ACHN (cell line): ENCODE measurements around the gene MSH3.
"Not testable (repeated sequence)": the region's sequence is repeated elsewhere in the genome, so short reads cannot be mapped to it uniquely, and the experiment has no call there.

Source experiments
- DNase-seq: peaks from one replicate; pipeline ENCODE4 v3.0.0-alpha.2; 2015
- in situ Hi-C: cut with HindIII; loops from 2 replicates; pipeline ENCODE4 v1.10.0; 2017; ENCODE audit warnings: low sequenced_read_pairs, low pct_ligation_motif_present, low pct_unique_long_range_greater_than_20kb

The MSH3 gene

GRCh38 chr5:80764786-80765185, 110.3 kb downstream of the MSH3 start:
- DNase-seq = no peak
- in situ Hi-C loops = no loop called here

GRCh38 chr5:80777347-80778287, 123.2 kb downstream of the MSH3 start:
- DNase-seq = no peak
- in situ Hi-C loops = no loop called here

- in situ Hi-C loops = no loop called here
- no peak for DNase-seq
Measured at GRCh38 chr5:80780024-80780423, 125.6 kb downstream of the MSH3 start.

GRCh38 chr5:80780761-80781285, 126.4 kb downstream of the MSH3 start:
- in situ Hi-C loops = no loop called here
- DNase-seq = peak; percentile 21

- in situ Hi-C loops = no loop called here
- DNase-seq = peak; percentile 85
Measured at GRCh38 chr5:80781356-80781755, 126.9 kb downstream of the MSH3 start.

- in situ Hi-C loops = no loop called here
- peak; percentile 60 for DNase-seq
Measured at GRCh38 chr5:80782626-80783025, 128.2 kb downstream of the MSH3 start.

- in situ Hi-C loops, DNase-seq: not testable (repeated sequence)
Measured at GRCh38 chr5:80783751-80784150, 129.3 kb downstream of the MSH3 start.

- no peak for DNase-seq
- in situ Hi-C loops = no loop called here
Measured at GRCh38 chr5:80784451-80784850, 130.0 kb downstream of the MSH3 start.

- in situ Hi-C loops = not testable (repeated sequence)
Measured at GRCh38 chr5:80789319-80790016, 135.0 kb downstream of the MSH3 start.

GRCh38 chr5:80790698-80791097, 136.2 kb downstream of the MSH3 start:
- in situ Hi-C loops = no loop called here
- no peak for DNase-seq

More at GRCh38 chr5:80789319-80790016, 135.0 kb downstream of the MSH3 start:
- DNase-seq = not testable (repeated sequence)

- in situ Hi-C loops = no loop called here
- no peak for DNase-seq
Measured at GRCh38 chr5:80793354-80793753, 138.9 kb downstream of the MSH3 start.

- in situ Hi-C loops = no loop called here
- no peak for DNase-seq
Measured at GRCh38 chr5:80796846-80797245, 142.4 kb downstream of the MSH3 start.

GRCh38 chr5:80797428-80798024, 143.1 kb downstream of the MSH3 start:
- DNase-seq = no peak
- in situ Hi-C loops = no loop called here

GRCh38 chr5:80798166-80798565, 143.7 kb downstream of the MSH3 start:
- no peak for DNase-seq
- in situ Hi-C loops = no loop called here

- in situ Hi-C loops = no loop called here
Measured at GRCh38 chr5:80798633-80799032, 144.2 kb downstream of the MSH3 start.

GRCh38 chr5:80799041-80799440, 144.6 kb downstream of the MSH3 start:
- DNase-seq = no peak
- in situ Hi-C loops = no loop called here

More at GRCh38 chr5:80798633-80799032, 144.2 kb downstream of the MSH3 start:
- DNase-seq = no peak

- DNase-seq = no peak
- in situ Hi-C loops = no loop called here
Measured at GRCh38 chr5:80799573-80799972, 145.1 kb downstream of the MSH3 start.

GRCh38 chr5:80804332-80804731, 149.9 kb downstream of the MSH3 start:
- in situ Hi-C loops = no loop called here
- no peak for DNase-seq

GRCh38 chr5:80805038-80805437, 150.6 kb downstream of the MSH3 start:
- in situ Hi-C loops = no loop called here
- DNase-seq = no peak
